IMR-90 (cell line): ENCODE data around the gene ATG7. TPM values are rescaled to one million over a fixed set of nuclear protein-coding genes. Genes with fewer than 3 reads are reported as not detected.
A peak's percentile ranks its signal among the peaks of the same experiment; 100 is the strongest.

ENCODE experiments used
- ATAC-seq: fragments of 200-7000 bp; cut with Tn5 transposase; 2 replicates; pipeline ENCODE4 v1.9.1; 2020; ENCODE audit warnings: low read depth, mild to moderate bottlenecking, moderate library complexity
- BruUV-seq: library from RNA; stranded (reverse); fragments of 400-500 nt; replicated peaks from 2 replicates; lab custom pipeline; 2021; lab: Mats Ljungman, UMichigan
- CTCF ChIA-PET: fragments of 300-600 bp; formaldehyde crosslinking; extraction: SDS; loops from one replicate; lab custom pipeline; 2021; ENCODE audit warnings: antibody characterized with exemption; lab: Yijun Ruan, JAX
- POLR2A ChIA-PET: fragments of 300-600 bp; sonication (Branson Sonifier 250); formaldehyde crosslinking; loops from one replicate; lab custom pipeline; 2022; ENCODE audit warnings: antibody characterized with exemption; ENCODE audit not compliant: unreplicated experiment; lab: Charles Lee
- DNase-seq: peaks from one replicate; pipeline ENCODE4 v3.0.0; 2013
- H2AFZ ChIP-seq: replicated peaks from 2 replicates; pipeline ENCODE3; 2013; ENCODE audit warnings: low read length, mild to moderate bottlenecking; ENCODE audit not compliant: poor library complexity
- H2AK5ac ChIP-seq: 2 replicates; pipeline ENCODE4 v1.6.1; 2013; ENCODE audit warnings: low read depth, low read length, inconsistent platforms
- H2AK9ac ChIP-seq: replicated peaks from 2 replicates; pipeline ENCODE3; 2013; ENCODE audit warnings: mild to moderate bottlenecking, low read depth, low read length, moderate library complexity; ENCODE audit not compliant: poor library complexity
- H2BK120ac ChIP-seq: 2 replicates; pipeline ENCODE4 v1.6.1; 2013; ENCODE audit warnings: low read depth, low read length, inconsistent platforms
- H2BK15ac ChIP-seq: 3 replicates; pipeline ENCODE4 v1.6.1; 2013; ENCODE audit warnings: low read depth, low read length, inconsistent platforms
- H2BK20ac ChIP-seq: 2 replicates; pipeline ENCODE4 v1.6.1; 2013; ENCODE audit warnings: low read depth, mild to moderate bottlenecking, inconsistent platforms, low read length, moderate library complexity
- H2BK5ac ChIP-seq: 2 replicates; pipeline ENCODE4 v1.6.1; 2013; ENCODE audit warnings: mild to moderate bottlenecking, low read depth, low read length, inconsistent platforms; ENCODE audit not compliant: poor library complexity, severe bottlenecking
- H3K14ac ChIP-seq: replicated peaks from 2 replicates; pipeline ENCODE4 v1.6.1; 2013; ENCODE audit warnings: low read depth, low read length, inconsistent platforms
- H3K18ac ChIP-seq: 2 replicates; pipeline ENCODE4 v1.6.1; 2013; ENCODE audit warnings: low read depth, low read length, control low read depth
- H3K23ac ChIP-seq: 2 replicates; pipeline ENCODE4 v1.6.1; 2013; ENCODE audit warnings: low read depth, low read length, inconsistent platforms
- H3K27ac ChIP-seq: 2 replicates; pipeline ENCODE4 v1.5.1; 2013; ENCODE audit warnings: mild to moderate bottlenecking, control low read depth, low read length; ENCODE audit not compliant: insufficient read depth
- H3K27me3 ChIP-seq: 2 replicates; pipeline ENCODE4 v1.6.1; 2013; ENCODE audit warnings: low read length; ENCODE audit not compliant: control insufficient read depth, insufficient read depth
- H3K36me3 ChIP-seq: 2 replicates; pipeline ENCODE4 v1.6.1; 2013; ENCODE audit warnings: low read length, mixed read lengths; ENCODE audit not compliant: control insufficient read depth, insufficient read depth
- H3K4ac ChIP-seq: 2 replicates; pipeline ENCODE4 v1.6.1; 2013; ENCODE audit warnings: low read depth, low read length, inconsistent platforms
- H3K4me1 ChIP-seq: 2 replicates; pipeline ENCODE4 v1.6.1; 2013; ENCODE audit warnings: low read length, mixed read lengths; ENCODE audit not compliant: control insufficient read depth, insufficient read depth
- H3K4me2 ChIP-seq: 2 replicates; pipeline ENCODE4 v1.6.1; 2013; ENCODE audit warnings: low read depth, mild to moderate bottlenecking, control low read depth, low read length, moderate library complexity
- H3K4me3 ChIP-seq: 2 replicates; pipeline ENCODE4 v1.5.1; 2013; ENCODE audit warnings: low read depth, mild to moderate bottlenecking, control low read depth, low read length, moderate library complexity; ENCODE audit not compliant: insufficient read depth
- H3K56ac ChIP-seq: 2 replicates; pipeline ENCODE4 v1.6.1; 2013; ENCODE audit warnings: low read length, inconsistent platforms; ENCODE audit not compliant: insufficient read depth; ENCODE audit errors: extremely low read depth
- H3K79me1 ChIP-seq, 2 experiments: 2 replicates each; pipeline ENCODE4 v1.6.1; 2013; ENCODE audit warnings: low read length in 2 of 2, inconsistent platforms in 1 of 2, low read depth in 1 of 2
- H3K9ac ChIP-seq: 2 replicates; pipeline ENCODE4 v1.6.1; 2013; ENCODE audit warnings: low read depth, low read length, control low read depth
- H3K9me1 ChIP-seq: 2 replicates; pipeline ENCODE4 v1.6.1; 2013; ENCODE audit warnings: low read length, inconsistent platforms; ENCODE audit not compliant: insufficient read depth
- H3K9me3 ChIP-seq: 2 replicates; pipeline ENCODE4 v1.6.1; 2013; ENCODE audit warnings: low read length; ENCODE audit not compliant: control insufficient read depth, insufficient read depth
- H4K20me1 ChIP-seq: 2 replicates; pipeline ENCODE4 v1.6.1; 2013; ENCODE audit warnings: low read length, inconsistent platforms; ENCODE audit not compliant: insufficient read depth
- H4K5ac ChIP-seq: 2 replicates; pipeline ENCODE4 v1.6.1; 2013; ENCODE audit warnings: mild to moderate bottlenecking, low read depth, low read length, control low read depth
- H4K8ac ChIP-seq, 2 experiments: 2 replicates each; pipeline ENCODE4 v1.6.1; 2013; ENCODE audit warnings: low read depth in 2 of 2, low read length in 2 of 2, control low read depth in 1 of 2, inconsistent platforms in 1 of 2
- H4K91ac ChIP-seq: 2 replicates; pipeline ENCODE4 v1.6.1; 2013; ENCODE audit warnings: low read depth, low read length, inconsistent platforms; ENCODE audit not compliant: insufficient read depth
- CEBPB ChIP-seq: IDR thresholded peaks from 2 replicates; pipeline ENCODE4 v1.6.1; 2012; ENCODE audit warnings: low read depth, low read length, improper control_type of control experiment
- CTCF ChIP-seq: conservative IDR thresholded peaks from 2 replicates; pipeline ENCODE4 v1.5.1; 2012; ENCODE audit warnings: mild to moderate bottlenecking, low read depth, low read length, improper control_type of control experiment
- FOS ChIP-seq: fragments of 150-350 bp; IDR thresholded peaks from 2 replicates; pipeline ENCODE4 v1.6.1; 2016; ENCODE audit warnings: low read depth, low read length
- MAFK ChIP-seq: IDR thresholded peaks from 2 replicates; pipeline ENCODE4 v1.6.1; 2012; ENCODE audit warnings: low read depth, low read length, improper control_type of control experiment
- NFE2L2 ChIP-seq: fragments of 150-350 bp; IDR thresholded peaks from 2 replicates; pipeline ENCODE4 v1.6.1; 2016; ENCODE audit warnings: low read depth, mild to moderate bottlenecking, low read length
- POLR2A ChIP-seq: IDR thresholded peaks from 2 replicates; pipeline ENCODE4 v1.6.1; 2012; ENCODE audit warnings: mild to moderate bottlenecking, low read depth, low read length
- RAD21 ChIP-seq: IDR thresholded peaks from 2 replicates; pipeline ENCODE4 v1.6.1; 2012; ENCODE audit warnings: low read length, improper control_type of control experiment
- RCOR1 ChIP-seq: IDR thresholded peaks from 2 replicates; pipeline ENCODE4 v1.6.1; 2012; ENCODE audit warnings: mild to moderate bottlenecking, low read length, improper control_type of control experiment; ENCODE audit not compliant: insufficient replicate concordance
- USF2 ChIP-seq: fragments of 150-350 bp; IDR thresholded peaks from 2 replicates; pipeline ENCODE4 v1.6.1; 2017; ENCODE audit warnings: mild to moderate bottlenecking, antibody characterized with exemption, low read length, low read depth
- WGBS, 2 experiments: methylation state at CpG; one replicate each; pipeline versions ENCODE4 v1.1.5 to v1.1.7; 2013; ENCODE audit warnings: missing lambda C conversion rate in 2 of 2; ENCODE audit not compliant: insufficient read length in 1 of 2; ENCODE audit errors: extremely low coverage in 2 of 2; 5-methylcytosine and 5-hydroxymethylcytosine counted together
- dilution Hi-C: fragments of 300-500 bp; cut with HindIII; formaldehyde crosslinking; loops from one replicate; pipeline ENCODE4 v1.14.3; 2018; ENCODE audit warnings: low sequenced_read_pairs; ENCODE audit not compliant: unreplicated experiment
- in situ Hi-C: fragments of 300-500 bp; cut with MboI; formaldehyde crosslinking; loops from 3 replicates; pipeline ENCODE4 v1.14.3; 2019; ENCODE audit warnings: low sequenced_read_pairs, inconsistent platforms, mixed read lengths
- intact Hi-C: fragments of 100-400 bp; cut with micrococcal nuclease; formaldehyde crosslinking; loops from 2 replicates; pipeline ENCODE4 v1.10.0; 2022
- polyA plus RNA-seq, 3 experiments: library from polyadenylated mRNA; depleted of rRNA; stranded (reverse); fragments of >200 nt; gene quantifications; 2 replicates each; pipeline ENCODE4 v1.2.3, GENCODE V29; 2012; ENCODE audit warnings: low replicate concordance in 1 of 3
- total RNA-seq: library from RNA; depleted of rRNA; stranded (reverse); fragments of >200 nt; gene quantifications from 2 replicates; pipeline ENCODE4 v1.2.3, GENCODE V29; 2012

The ATG7 gene
- total and polyA plus RNA-seq, 2 of the 4 experiments (the other 2 are of a cell fraction), result 15.6 to 51.4 TPM

GRCh38 chr3:11389386-11390268 is 117.4 kb downstream of the ATG7 start:
- Histone ChIP-seq H3K79me1 (peaks cover 13 to 21% of the 10 kb centered on the region in 2 experiments), H3K4me1 (peaks cover 16% of the 10 kb centered on the region), H3K4me2 (no peak overlapping the region), H3K27ac (no peak overlapping the region), H3K9me1 (peaks cover 11% of the 10 kb centered on the region; the same call in 1 of the 2 replicates), H3K9me3 (no peaks in the 10 kb centered on the region), H3K9ac (no peak overlapping the region), H4K91ac (no peak overlapping the region), H3K18ac (no peak overlapping the region), H3K4ac (no peak overlapping the region), H2AK5ac (no peak overlapping the region), H2AFZ (no peak overlapping the region), H3K56ac (no peak overlapping the region), H2AK9ac (no peak overlapping the region), H4K5ac (no peak overlapping the region), H3K23ac (no peak overlapping the region), H4K20me1 (no peaks in the 10 kb centered on the region), H2BK5ac (no peak overlapping the region), H3K4me3 (no peak overlapping the region), H2BK15ac (no peak overlapping the region), H4K8ac (no peak overlapping the region), H3K36me3 (no peaks in the 10 kb centered on the region), H3K27me3 (no peaks in the 10 kb centered on the region), H3K14ac (no peak overlapping the region), H2BK120ac (no peak overlapping the region), H2BK20ac (no peak overlapping the region)
- dilution Hi-C loops, result no loop called here
- in situ Hi-C loops, result loop anchor here (10.0 kb wide), 1 partner anchor 415 kb away; no protein-coding TSS in a partner anchor
- ChIA-PET POLR2A (no interaction called here), CTCF (interaction anchor here (0.6 kb wide), 2 partner anchors 11 to 1228 kb away, joined by 3 to 4 read pairs; no protein-coding TSS in a partner anchor)
- no peak for ATAC-seq
- peak; percentile 26 for DNase-seq
- WGBS, 2 experiments, result no CpG with 5 or more reads among the region's 10 CpGs
- TF ChIP-seq RCOR1, result no peak
- no peak for TF ChIP-seq USF2
- TF ChIP-seq CEBPB, result no peak
- TF ChIP-seq POLR2A, result no peak
- no peak for TF ChIP-seq NFE2L2
- no peak for TF ChIP-seq RAD21
- no peak for TF ChIP-seq CTCF
- no peak for TF ChIP-seq FOS
- no peak for TF ChIP-seq MAFK
- intact Hi-C loops, result no loop called here
- no TSS peak for BruUV-seq
